H9 (cell line): Measurements from ENCODE around the gene AZGP1. TPM values are rescaled to one million over a fixed set of nuclear protein-coding genes. Genes with fewer than 3 reads are reported as not detected.

Experiments used
- DNase-seq: peaks from one replicate; pipeline ENCODE4 v3.0.0-alpha.2; 2017
- H2AFZ ChIP-seq: one replicate; pipeline ENCODE4 v1.6.1; 2013; ENCODE audit warnings: mild to moderate bottlenecking, low read length, control low read depth, moderate library complexity
- H2AK5ac ChIP-seq: 2 replicates; pipeline ENCODE4 v1.6.1; 2013; ENCODE audit warnings: low read length, control low read depth, mixed read lengths; ENCODE audit not compliant: insufficient read length
- H2BK120ac ChIP-seq: one replicate; pipeline ENCODE4 v1.6.1; 2013; ENCODE audit warnings: low read depth, mild to moderate bottlenecking, low read length, control low read depth, inconsistent platforms; ENCODE audit not compliant: poor library complexity, severe bottlenecking
- H2BK12ac ChIP-seq: 2 replicates; pipeline ENCODE4 v1.6.1; 2013; ENCODE audit warnings: low read length, control low read depth, mixed read lengths, low read depth; ENCODE audit not compliant: insufficient read length
- H2BK15ac ChIP-seq: 2 replicates; pipeline ENCODE4 v1.6.1; 2013; ENCODE audit warnings: low read depth, low read length, control low read depth
- H2BK20ac ChIP-seq: one replicate; pipeline ENCODE4 v1.6.1; 2013; ENCODE audit warnings: low read depth, mild to moderate bottlenecking, low read length, control low read depth, inconsistent platforms; ENCODE audit not compliant: poor library complexity, severe bottlenecking
- H2BK5ac ChIP-seq: 2 replicates; pipeline ENCODE4 v1.6.1; 2013; ENCODE audit warnings: low read length, control low read depth, mixed read lengths; ENCODE audit not compliant: insufficient read length
- H3K14ac ChIP-seq: 2 replicates; pipeline ENCODE4 v1.6.1; 2013; ENCODE audit warnings: low read length, control low read depth; ENCODE audit not compliant: insufficient read depth
- H3K18ac ChIP-seq: 2 replicates; pipeline ENCODE4 v1.6.1; 2013; ENCODE audit warnings: low read depth, mild to moderate bottlenecking, mixed read lengths, low read length, control low read depth; ENCODE audit not compliant: insufficient read length
- H3K23ac ChIP-seq: 2 replicates; pipeline ENCODE4 v1.6.1; 2013; ENCODE audit warnings: low read length, control low read depth, mixed read lengths, low read depth; ENCODE audit not compliant: insufficient read length
- H3K23me2 ChIP-seq: 2 replicates; pipeline ENCODE4 v1.6.1; 2013; ENCODE audit warnings: low read depth, mild to moderate bottlenecking, mixed read lengths, low read length, control low read depth; ENCODE audit not compliant: insufficient read length, poor library complexity, severe bottlenecking
- H3K27ac ChIP-seq: 2 replicates; pipeline ENCODE4 v1.5.1; 2013; ENCODE audit warnings: low read length, control low read depth, mixed read lengths, low read depth; ENCODE audit not compliant: insufficient read length
- H3K27me3 ChIP-seq: 2 replicates; pipeline ENCODE4 v1.6.1; 2013; ENCODE audit warnings: low read length, control low read depth, inconsistent platforms; ENCODE audit not compliant: insufficient read depth
- H3K4ac ChIP-seq: 2 replicates; pipeline ENCODE4 v1.6.1; 2013; ENCODE audit warnings: low read depth, mild to moderate bottlenecking, control low read depth, inconsistent platforms, low read length, moderate library complexity
- H3K4me1 ChIP-seq: 2 replicates; pipeline ENCODE4 v1.6.1; 2013; ENCODE audit warnings: low read length, control low read depth, inconsistent platforms; ENCODE audit not compliant: insufficient read depth
- H3K4me2 ChIP-seq: 2 replicates; pipeline ENCODE4 v1.6.1; 2013; ENCODE audit warnings: low read length, control low read depth, mixed read lengths; ENCODE audit not compliant: insufficient read length, insufficient read depth
- H3K56ac ChIP-seq: 2 replicates; pipeline ENCODE4 v1.6.1; 2013; ENCODE audit warnings: low read depth, mild to moderate bottlenecking, mixed read lengths, low read length, control low read depth; ENCODE audit not compliant: insufficient read length
- H3K79me1 ChIP-seq: 2 replicates; pipeline ENCODE4 v1.6.1; 2013; ENCODE audit warnings: low read depth, mild to moderate bottlenecking, moderate library complexity, low read length, control low read depth, inconsistent platforms; ENCODE audit not compliant: insufficient read depth, poor library complexity, severe bottlenecking
- H3K79me2 ChIP-seq: 2 replicates; pipeline ENCODE4 v1.6.1; 2013; ENCODE audit warnings: low read length, control low read depth, inconsistent platforms; ENCODE audit not compliant: insufficient read depth
- H3K9ac ChIP-seq: 2 replicates; pipeline ENCODE4 v1.6.1; 2013; ENCODE audit warnings: low read length, control low read depth, mixed read lengths; ENCODE audit not compliant: insufficient read length; ENCODE audit errors: extremely low read depth
- H3K9me3 ChIP-seq: one replicate; pipeline ENCODE4 v1.6.1; 2013; ENCODE audit warnings: low read depth, low read length, inconsistent platforms; ENCODE audit not compliant: control insufficient read depth
- H3T11ph ChIP-seq: one replicate; pipeline ENCODE4 v1.6.1; 2013; ENCODE audit warnings: mild to moderate bottlenecking, low read length, control low read depth, inconsistent platforms
- H4K20me1 ChIP-seq: one replicate; pipeline ENCODE4 v1.6.1; 2013; ENCODE audit not compliant: control insufficient read depth, insufficient read length, insufficient read depth
- H4K5ac ChIP-seq: 2 replicates; pipeline ENCODE4 v1.6.1; 2013; ENCODE audit warnings: low read depth, mild to moderate bottlenecking, mixed read lengths, low read length, control low read depth; ENCODE audit not compliant: insufficient read length
- H4K8ac ChIP-seq: replicated peaks from 2 replicates; pipeline ENCODE4 v1.6.1; 2013; ENCODE audit warnings: low read length, control low read depth, mixed read lengths, low read depth; ENCODE audit not compliant: insufficient read length
- H4K91ac ChIP-seq: 2 replicates; pipeline ENCODE4 v1.6.1; 2013; ENCODE audit warnings: low read depth, mild to moderate bottlenecking, moderate library complexity, mixed read lengths, low read length, control low read depth; ENCODE audit not compliant: insufficient read length
- H3K27ac Mint-ChIP-seq, 3 experiments: 2 replicates in 2 of 3; 3 replicates in 1 of 3; pipeline ENCODE4 v1.8.0; 2020 to 2021; ENCODE audit warnings: mixed read lengths in 3 of 3, mild to moderate bottlenecking in 1 of 3, moderate library complexity in 1 of 3
- H3K27me3 Mint-ChIP-seq: 2 replicates; pipeline ENCODE4 v1.8.0; 2021; ENCODE audit warnings: low read depth, mild to moderate bottlenecking, moderate library complexity, mixed read lengths
- H3K36me3 Mint-ChIP-seq, 3 experiments: 2 replicates in 2 of 3; 3 replicates in 1 of 3; pipeline ENCODE4 v1.8.0; 2020 to 2021; ENCODE audit warnings: low read depth in 3 of 3, mixed read lengths in 3 of 3; ENCODE audit not compliant: insufficient read depth in 1 of 3
- H3K4me1 Mint-ChIP-seq, 2 experiments: 2 replicates each; pipeline ENCODE4 v1.8.0; 2020; ENCODE audit warnings: mixed read lengths in 2 of 2
- H3K4me3 Mint-ChIP-seq, 2 experiments: 2 replicates in 1 of 2; 3 replicates in 1 of 2; pipeline ENCODE4 v1.8.0; 2020 to 2021; ENCODE audit warnings: mild to moderate bottlenecking in 2 of 2, mixed read lengths in 2 of 2, moderate library complexity in 1 of 2
- H3K9me3 Mint-ChIP-seq, 2 experiments: 2 replicates in 1 of 2; 3 replicates in 1 of 2; pipeline ENCODE4 v1.8.0; 2020; ENCODE audit warnings: mild to moderate bottlenecking in 2 of 2, mixed read lengths in 2 of 2, moderate library complexity in 1 of 2
- CTCF ChIP-seq: fragments of 200-600 bp; sonication (generic); conservative IDR thresholded peaks from 3 replicates; pipeline ENCODE4 v1.8.0; 2021; ENCODE audit warnings: antibody characterized with exemption, mild to moderate bottlenecking
- WGBS: extraction: QIAGEN DNeasy Blood & Tissue Kit; methylation state at CpG from one replicate; pipeline ENCODE4 v1.1.7; 2013; ENCODE audit warnings: missing lambda C conversion rate, low lambda C conversion rate, mixed read lengths; ENCODE audit not compliant: insufficient read length; ENCODE audit errors: extremely low coverage; 5-methylcytosine and 5-hydroxymethylcytosine counted together
- total RNA-seq: library from RNA; stranded (reverse); gene quantifications from 2 replicates; pipeline ENCODE4 v1.2.1, GENCODE V29; 2021

The AZGP1 gene
- total RNA-seq, 1 experiment from 2014 or later: not detected

GRCh38 chr7:99949645-99950228, 26.1 kb downstream of the AZGP1 start:
- H3K4me3 Mint-ChIP-seq: no peak overlapping the region
- Histone ChIP-seq H4K20me1 (no peaks in the 10 kb centered on the region), H3K79me1 (no peaks in the 10 kb centered on the region), H3K14ac (no peak overlapping the region), H2BK5ac (no peak overlapping the region), H3K4me2 (no peak overlapping the region), H3K9ac (no peak overlapping the region), H3K9me3 (no peaks in the 10 kb centered on the region), H4K91ac (no peak overlapping the region), H3K23ac (no peak overlapping the region), H3K79me2 (no peaks in the 10 kb centered on the region), H4K8ac (no peak overlapping the region), H3K56ac (no peak overlapping the region), H3K4me1 (peaks cover 6% of the 10 kb centered on the region; the same call in 1 of the 2 replicates), H3K27ac (no peak overlapping the region), H2AK5ac (no peak overlapping the region), H2BK20ac (no peak overlapping the region), H3K4ac (no peak overlapping the region), H2BK15ac (no peak overlapping the region), H2AFZ (no peak overlapping the region), H4K5ac (no peak overlapping the region), H3K18ac (no peak overlapping the region), H3T11ph (no peak overlapping the region), H3K27me3 (no peaks in the 10 kb centered on the region), H2BK120ac (no peak overlapping the region), H3K23me2 (no peaks in the 10 kb centered on the region), H2BK12ac (no peak overlapping the region)
- peaks cover 18 to 42% (median 29%) of the 10 kb centered on the region in 3 experiments for H3K36me3 Mint-ChIP-seq
- H3K27me3 Mint-ChIP-seq: peaks cover 4% of the 10 kb centered on the region; the same call in 1 of the 2 replicates
- no peak for DNase-seq
- peak; percentile 55 for TF ChIP-seq CTCF
- WGBS: no CpG with 5 or more reads among the region's 3 CpGs
- H3K4me1 Mint-ChIP-seq: peaks cover 11 to 17% of the 10 kb centered on the region in 2 experiments
- peaks cover 36 to 42% of the 10 kb centered on the region in 2 experiments for H3K9me3 Mint-ChIP-seq
- H3K27ac Mint-ChIP-seq: no peak overlapping the region; a peak in 1 of 7 replicates
